DND-41 (cell line): Measurements from ENCODE around the gene DNAJB1.

Experiments
- ATAC-seq: fragments of 200-7000 bp; cut with Tn5 transposase; 3 replicates; pipeline ENCODE4 v1.9.1; 2021; ENCODE audit warnings: low read depth; ENCODE audit not compliant: insufficient read depth
- DNase-seq: peaks from one replicate; pipeline ENCODE4 v3.0.0-alpha.2; 2020
- H2AFZ ChIP-seq: 2 replicates; pipeline ENCODE4 v1.6.0; 2012; ENCODE audit warnings: low read depth, low read length
- H3K27ac ChIP-seq: 2 replicates; pipeline ENCODE4 v1.5.1; 2012; ENCODE audit warnings: low read length, inconsistent platforms
- H3K27me3 ChIP-seq: fragments of 200-600 bp; sonication (generic); 2 replicates; pipeline ENCODE4 v1.6.0; 2012; ENCODE audit warnings: low read length, mild to moderate bottlenecking, inconsistent platforms; ENCODE audit not compliant: insufficient read depth, poor library complexity
- H3K36me3 ChIP-seq: 2 replicates; pipeline ENCODE4 v1.5.1; 2012; ENCODE audit warnings: low read length, inconsistent platforms; ENCODE audit not compliant: insufficient read depth
- H3K4me1 ChIP-seq: 2 replicates; pipeline ENCODE4 v1.5.1; 2012; ENCODE audit warnings: mild to moderate bottlenecking, low read length; ENCODE audit not compliant: insufficient read depth
- H3K4me2 ChIP-seq: 2 replicates; pipeline ENCODE4 v1.6.0; 2012; ENCODE audit warnings: mild to moderate bottlenecking, moderate library complexity, low read length, inconsistent platforms; ENCODE audit not compliant: insufficient read depth
- H3K4me3 ChIP-seq, 2 experiments: fragments of 200-600 bp in 1 of 2; shearing (Covaris generic) in 1 of 2; 2 replicates each; pipeline ENCODE4 v1.5.1; 2012 to 2016; ENCODE audit warnings: inconsistent platforms in 2 of 2, low read length in 2 of 2, mild to moderate bottlenecking in 2 of 2, low read depth in 1 of 2, moderate library complexity in 1 of 2
- H3K79me2 ChIP-seq: 2 replicates; pipeline ENCODE4 v1.6.0; 2012; ENCODE audit warnings: low read length, inconsistent platforms; ENCODE audit not compliant: insufficient read depth
- H3K9ac ChIP-seq: 2 replicates; pipeline ENCODE4 v1.6.0; 2012; ENCODE audit warnings: low read depth, mild to moderate bottlenecking, inconsistent platforms, low read length, moderate library complexity
- H3K9me3 ChIP-seq: 2 replicates; pipeline ENCODE4 v1.5.1; 2012; ENCODE audit warnings: low read length, moderate library complexity, mild to moderate bottlenecking, inconsistent platforms; ENCODE audit not compliant: insufficient read depth, severe bottlenecking
- H4K20me1 ChIP-seq: 2 replicates; pipeline ENCODE4 v1.6.0; 2012; ENCODE audit warnings: low read length; ENCODE audit not compliant: insufficient read depth
- CTCF ChIP-seq: IDR thresholded peaks from 2 replicates; pipeline ENCODE4 v1.5.1; 2012; ENCODE audit warnings: borderline replicate concordance, low read length, moderate library complexity, mild to moderate bottlenecking; ENCODE audit not compliant: poor library complexity, severe bottlenecking; ENCODE audit errors: extremely low read depth
- EZH2 ChIP-seq: IDR thresholded peaks from 3 replicates; pipeline ENCODE4 v1.6.1; 2012; ENCODE audit warnings: borderline replicate concordance, low read depth, mild to moderate bottlenecking, moderate library complexity, low read length, inconsistent platforms; ENCODE audit not compliant: severe bottlenecking

The DNAJB1 gene

GRCh38 chr19:14467816-14468215 lies 50.4 kb downstream of the DNAJB1 start:
- no peaks in the 10 kb centered on the region for H3K27me3 ChIP-seq
- H3K9me3 ChIP-seq: no peaks in the 10 kb centered on the region
- H2AFZ ChIP-seq: no peak overlapping the region
- no peak for ATAC-seq
- H3K4me3 ChIP-seq: no peak overlapping the region
- no peaks in the 10 kb centered on the region for H3K4me1 ChIP-seq
- H3K27ac ChIP-seq: no peak overlapping the region
- H4K20me1 ChIP-seq: 0 out of 2 replicates have a peak, but pooled peaks cover 10% of the 10 kb centered on the region
- no peak for DNase-seq
- H3K36me3 ChIP-seq: peaks cover 72% of the 10 kb centered on the region
- no peak overlapping the region for H3K9ac ChIP-seq
- H3K79me2 ChIP-seq: no peaks in the 10 kb centered on the region
- TF ChIP-seq CTCF (no peak), EZH2 (no peak)
- no peak overlapping the region for H3K4me2 ChIP-seq

DNA sequence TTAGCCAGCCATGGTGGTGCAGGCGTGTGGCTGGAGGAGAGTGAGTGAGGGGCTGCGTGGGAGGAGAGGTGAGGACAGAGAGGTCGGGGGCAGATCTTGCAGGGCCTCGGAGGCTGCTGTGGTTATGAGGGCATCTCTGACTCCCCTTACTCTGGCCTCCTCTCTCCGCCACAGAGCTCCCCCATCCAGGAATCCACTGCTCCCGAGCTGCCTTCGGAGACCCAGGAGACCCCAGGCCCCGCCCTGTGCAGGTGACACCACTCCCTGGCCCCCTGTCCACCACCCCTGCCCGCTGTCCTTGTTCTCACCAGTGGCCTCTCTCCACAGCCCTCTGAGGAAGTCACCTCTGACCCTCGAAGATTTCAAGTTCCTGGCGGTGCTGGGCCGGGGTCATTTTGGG lies 50.8 kb downstream of the DNAJB1 start:
- Histone ChIP-seq H2AFZ (no peak overlapping the region), H3K79me2 (no peaks in the 10 kb centered on the region), H3K9me3 (no peaks in the 10 kb centered on the region), H3K4me2 (no peak overlapping the region), H3K27ac (no peak overlapping the region), H3K4me1 (no peaks in the 10 kb centered on the region), H3K36me3 (peaks cover 76% of the 10 kb centered on the region), H3K27me3 (no peaks in the 10 kb centered on the region), H4K20me1 (0 out of 2 replicates have a peak, but pooled peaks cover 10% of the 10 kb centered on the region), H3K4me3 (no peak overlapping the region), H3K9ac (no peak overlapping the region)
- DNase-seq (no peak), ATAC-seq (no peak)
- TF ChIP-seq EZH2: no peak
- TF ChIP-seq CTCF: no peak
